ENCODE data around the gene UCP2. TPM values are rescaled to one million over a fixed set of nuclear protein-coding genes. Genes with fewer than 3 reads are reported as not detected.

The UCP2 gene
- total RNA-seq, 2 experiments from 2014 or later: 145 to 358 TPM

GRCh38 chr11:74009675-74010305 is 27.1 kb upstream of the UCP2 start:
- CTCF ChIA-PET (ENCODE audit: unreplicated experiment): no interaction called here
- Histone ChIP-seq H3K4me2 (ENCODE audit: low read length) (no peak overlapping the region), H3K9me3 (ENCODE audit: low read length) (no peaks in the 10 kb centered on the region), H2AFZ (ENCODE audit: low read length) (no peak overlapping the region), H3K79me2 (ENCODE audit: insufficient read depth, low read depth, low read length) (no peaks in the 10 kb centered on the region), H4K20me1 (ENCODE audit: insufficient read depth, low read length) (no peaks in the 10 kb centered on the region), H3K36me3 (ENCODE audit: insufficient read depth, low read length) (no peaks in the 10 kb centered on the region), H3K9me2 (ENCODE audit: insufficient read depth, low read length) (no peaks in the 10 kb centered on the region), H3K4me1 (ENCODE audit: insufficient read depth, low read length, poor library complexity, severe bottlenecking) (peaks cover 39% of the 10 kb centered on the region), H3K4me3 (ENCODE audit: low read depth, low read length, poor library complexity, severe bottlenecking) (no peak overlapping the region), H3K27ac (ENCODE audit: low read depth, low read length, poor library complexity, severe bottlenecking) (no peak overlapping the region)
- DNase-seq (ENCODE audit: low spot score): no peak
- intact Hi-C loops (cut with micrococcal nuclease; ENCODE audit: unreplicated experiment): no loop called here
- BruUV-seq (replicated peaks): no TSS peak
- no peak for TF ChIP-seq EZH2phosphoT487 (IDR thresholded peaks at IDR 0.05; ENCODE audit: borderline replicate concordance, low read depth, low read length)
- TF ChIP-seq, protein P1, sequence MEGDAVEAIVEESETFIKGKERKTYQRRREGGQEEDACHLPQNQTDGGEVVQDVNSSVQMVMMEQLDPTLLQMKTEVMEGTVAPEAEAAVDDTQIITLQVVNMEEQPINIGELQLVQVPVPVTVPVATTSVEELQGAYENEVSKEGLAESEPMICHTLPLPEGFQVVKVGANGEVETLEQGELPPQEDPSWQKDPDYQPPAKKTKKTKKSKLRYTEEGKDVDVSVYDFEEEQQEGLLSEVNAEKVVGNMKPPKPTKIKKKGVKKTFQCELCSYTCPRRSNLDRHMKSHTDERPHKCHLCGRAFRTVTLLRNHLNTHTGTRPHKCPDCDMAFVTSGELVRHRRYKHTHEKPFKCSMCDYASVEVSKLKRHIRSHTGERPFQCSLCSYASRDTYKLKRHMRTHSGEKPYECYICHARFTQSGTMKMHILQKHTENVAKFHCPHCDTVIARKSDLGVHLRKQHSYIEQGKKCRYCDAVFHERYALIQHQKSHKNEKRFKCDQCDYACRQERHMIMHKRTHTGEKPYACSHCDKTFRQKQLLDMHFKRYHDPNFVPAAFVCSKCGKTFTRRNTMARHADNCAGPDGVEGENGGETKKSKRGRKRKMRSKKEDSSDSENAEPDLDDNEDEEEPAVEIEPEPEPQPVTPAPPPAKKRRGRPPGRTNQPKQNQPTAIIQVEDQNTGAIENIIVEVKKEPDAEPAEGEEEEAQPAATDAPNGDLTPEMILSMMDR (conservative IDR thresholded peaks at IDR 0.05; ENCODE audit: low read length): no peak
- POLR2A ChIA-PET: interaction anchor here (0.5 kb wide), 1 partner anchor 1459 kb away, joined by 5 read pairs; no protein-coding TSS in a partner anchor

GRCh38 chr11:74009230-74009547 is 26.5 kb upstream of the UCP2 start:
- Histone ChIP-seq H3K36me3 (ENCODE audit: insufficient read depth, low read length) (no peaks in the 10 kb centered on the region), H4K20me1 (ENCODE audit: insufficient read depth, low read length) (no peaks in the 10 kb centered on the region), H3K9me3 (ENCODE audit: low read length) (no peaks in the 10 kb centered on the region), H3K27ac (ENCODE audit: low read depth, low read length, poor library complexity, severe bottlenecking) (no peak overlapping the region), H3K79me2 (ENCODE audit: insufficient read depth, low read depth, low read length) (no peaks in the 10 kb centered on the region), H3K4me1 (ENCODE audit: insufficient read depth, low read length, poor library complexity, severe bottlenecking) (peaks cover 37% of the 10 kb centered on the region), H3K4me2 (ENCODE audit: low read length) (no peak overlapping the region), H3K4me3 (ENCODE audit: low read depth, low read length, poor library complexity, severe bottlenecking) (no peak overlapping the region), H3K9me2 (ENCODE audit: insufficient read depth, low read length) (no peaks in the 10 kb centered on the region), H2AFZ (ENCODE audit: low read length) (no peak overlapping the region)
- no peak for DNase-seq (ENCODE audit: low spot score)
- ChIA-PET POLR2A (no interaction called here), CTCF (ENCODE audit: unreplicated experiment) (no interaction called here)
- no peak for TF ChIP-seq EZH2phosphoT487 (IDR thresholded peaks at IDR 0.05; ENCODE audit: borderline replicate concordance, low read depth, low read length)
- intact Hi-C loops (cut with micrococcal nuclease; ENCODE audit: unreplicated experiment): no loop called here
- BruUV-seq (replicated peaks): no TSS peak

- CTCF ChIA-PET (ENCODE audit: unreplicated experiment): no interaction called here
- Histone ChIP-seq H3K9me3 (ENCODE audit: low read length) (no peaks in the 10 kb centered on the region), H3K4me1 (ENCODE audit: insufficient read depth, low read length, poor library complexity, severe bottlenecking) (peaks cover 37% of the 10 kb centered on the region), H3K4me3 (ENCODE audit: low read depth, low read length, poor library complexity, severe bottlenecking) (no peak within 1 kb of the TSS), H3K27ac (ENCODE audit: low read depth, low read length, poor library complexity, severe bottlenecking) (no peak within 1 kb of the TSS), H3K4me2 (ENCODE audit: low read length) (no peak within 1 kb of the TSS), H3K9me2 (ENCODE audit: insufficient read depth, low read length) (no peaks in the 10 kb centered on the region), H2AFZ (ENCODE audit: low read length) (no peak within 1 kb of the TSS), H4K20me1 (ENCODE audit: insufficient read depth, low read length) (no peaks in the 10 kb centered on the region), H3K79me2 (ENCODE audit: insufficient read depth, low read depth, low read length) (no peaks in the 10 kb centered on the region), H3K36me3 (ENCODE audit: insufficient read depth, low read length) (no peaks in the 10 kb centered on the region)
- BruUV-seq (replicated peaks): no TSS peak
- DNase-seq (ENCODE audit: low spot score): no peak
- TF ChIP-seq, protein P1 (conservative IDR thresholded peaks at IDR 0.05; ENCODE audit: low read length): no peak
- no peak for TF ChIP-seq EZH2phosphoT487 (IDR thresholded peaks at IDR 0.05; ENCODE audit: borderline replicate concordance, low read depth, low read length)
- intact Hi-C loops (cut with micrococcal nuclease; ENCODE audit: unreplicated experiment): no loop called here
- POLR2A ChIA-PET: interaction anchor here (0.6 kb wide), 1 partner anchor 223 kb away, joined by 3 read pairs; no protein-coding TSS in a partner anchor
Measured at GRCh38 chr11:74008373-74009229, 26.0 kb upstream of the UCP2 start, which contains the start of gene UCP3. UCP3 (minus strand) TSS chr11:74009085; CDS start chr11:74007042, 2,043 bp downstream.
